Measurements from ENCODE around the gene FNDC3B.

The FNDC3B gene

DNA sequence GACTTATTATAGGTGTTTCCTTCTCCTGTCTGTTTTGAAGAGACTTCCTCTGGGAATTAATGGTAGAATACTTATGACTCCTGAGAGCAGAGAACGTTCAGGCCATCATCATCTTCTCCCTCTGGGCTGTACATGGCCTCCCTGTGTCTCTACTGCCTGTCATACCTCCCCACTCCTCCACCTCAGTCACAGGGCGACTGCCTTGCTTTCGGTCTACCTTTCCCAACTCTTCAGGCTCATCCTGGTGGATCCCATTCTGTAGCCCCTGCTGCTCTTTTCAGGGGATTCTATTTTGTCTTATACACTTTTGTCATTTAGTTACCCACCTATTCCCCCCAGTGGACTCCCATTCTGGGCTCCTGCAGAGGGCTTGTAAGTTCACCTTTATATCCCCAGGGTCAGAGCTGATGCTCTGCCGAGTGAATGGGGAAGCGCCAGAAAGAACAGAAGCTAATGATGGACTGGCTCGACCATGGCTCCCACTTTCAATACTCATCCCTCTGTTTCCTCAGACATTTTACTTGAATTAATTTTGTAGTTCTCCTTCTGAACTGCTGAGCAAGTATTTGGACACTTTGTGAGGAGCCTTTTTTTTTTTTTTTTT lies 28.6 kb downstream of the FNDC3B start:
- no peak for DNase-seq (ENCODE audit: low read depth)
- no peak overlapping the region for H3K4me3 ChIP-seq (replicated peaks; ENCODE audit: low read depth, low read length)
- TF ChIP-seq, protein P1, sequence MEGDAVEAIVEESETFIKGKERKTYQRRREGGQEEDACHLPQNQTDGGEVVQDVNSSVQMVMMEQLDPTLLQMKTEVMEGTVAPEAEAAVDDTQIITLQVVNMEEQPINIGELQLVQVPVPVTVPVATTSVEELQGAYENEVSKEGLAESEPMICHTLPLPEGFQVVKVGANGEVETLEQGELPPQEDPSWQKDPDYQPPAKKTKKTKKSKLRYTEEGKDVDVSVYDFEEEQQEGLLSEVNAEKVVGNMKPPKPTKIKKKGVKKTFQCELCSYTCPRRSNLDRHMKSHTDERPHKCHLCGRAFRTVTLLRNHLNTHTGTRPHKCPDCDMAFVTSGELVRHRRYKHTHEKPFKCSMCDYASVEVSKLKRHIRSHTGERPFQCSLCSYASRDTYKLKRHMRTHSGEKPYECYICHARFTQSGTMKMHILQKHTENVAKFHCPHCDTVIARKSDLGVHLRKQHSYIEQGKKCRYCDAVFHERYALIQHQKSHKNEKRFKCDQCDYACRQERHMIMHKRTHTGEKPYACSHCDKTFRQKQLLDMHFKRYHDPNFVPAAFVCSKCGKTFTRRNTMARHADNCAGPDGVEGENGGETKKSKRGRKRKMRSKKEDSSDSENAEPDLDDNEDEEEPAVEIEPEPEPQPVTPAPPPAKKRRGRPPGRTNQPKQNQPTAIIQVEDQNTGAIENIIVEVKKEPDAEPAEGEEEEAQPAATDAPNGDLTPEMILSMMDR (IDR thresholded peaks at IDR 0.05; ENCODE audit: low read length, missing control alignments) = no peak

DNA sequence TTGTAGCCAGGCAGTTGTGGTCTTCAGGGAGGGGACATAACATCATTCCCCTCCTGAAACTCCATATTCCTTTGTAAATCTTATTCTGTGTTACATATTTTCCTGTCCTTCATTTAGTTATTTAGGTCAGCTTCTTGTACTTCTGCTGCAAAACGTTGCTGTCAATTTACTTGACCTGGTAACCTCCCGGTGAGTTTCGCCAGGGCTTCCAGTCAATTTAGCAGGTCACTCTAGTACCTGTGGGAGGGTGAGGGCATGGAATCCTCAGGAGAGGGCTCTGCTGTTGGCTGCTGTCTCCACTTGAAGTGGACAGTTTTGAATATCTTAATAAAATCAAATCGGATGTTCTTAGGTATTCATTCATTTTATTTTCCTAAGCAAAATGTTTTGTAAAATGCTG lies 29.6 kb downstream of the FNDC3B start:
- H3K4me3 ChIP-seq (replicated peaks; ENCODE audit: low read depth, low read length) = no peak overlapping the region
- DNase-seq (ENCODE audit: low read depth) = no peak
- TF ChIP-seq, protein P1 (IDR thresholded peaks at IDR 0.05; ENCODE audit: low read length, missing control alignments) = no peak

DNA sequence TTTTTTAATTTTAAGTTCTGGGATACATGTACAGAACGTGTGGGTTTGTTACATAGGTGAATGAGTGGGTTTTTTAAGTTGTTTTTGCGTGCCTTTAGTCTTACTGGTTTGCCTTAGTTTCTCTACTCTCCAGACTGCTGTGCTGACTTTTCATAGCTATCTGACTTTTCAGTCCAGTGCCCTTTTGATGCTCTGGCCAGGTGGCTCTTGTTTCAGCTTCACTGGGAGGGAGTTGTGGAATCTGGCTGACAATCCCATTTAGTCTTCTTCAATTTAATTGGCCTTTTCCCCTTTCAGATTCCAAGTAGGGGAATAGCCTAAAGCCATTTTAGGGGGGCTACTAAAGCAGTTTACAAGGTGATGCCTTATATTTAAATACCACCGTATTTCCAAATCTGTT lies 30.1 kb downstream of the FNDC3B start:
- H3K4me3 ChIP-seq (replicated peaks; ENCODE audit: low read depth, low read length) = no peak overlapping the region
- DNase-seq (ENCODE audit: low read depth) = no peak
- TF ChIP-seq, protein P1 (IDR thresholded peaks at IDR 0.05; ENCODE audit: low read length, missing control alignments) = no peak

DNA sequence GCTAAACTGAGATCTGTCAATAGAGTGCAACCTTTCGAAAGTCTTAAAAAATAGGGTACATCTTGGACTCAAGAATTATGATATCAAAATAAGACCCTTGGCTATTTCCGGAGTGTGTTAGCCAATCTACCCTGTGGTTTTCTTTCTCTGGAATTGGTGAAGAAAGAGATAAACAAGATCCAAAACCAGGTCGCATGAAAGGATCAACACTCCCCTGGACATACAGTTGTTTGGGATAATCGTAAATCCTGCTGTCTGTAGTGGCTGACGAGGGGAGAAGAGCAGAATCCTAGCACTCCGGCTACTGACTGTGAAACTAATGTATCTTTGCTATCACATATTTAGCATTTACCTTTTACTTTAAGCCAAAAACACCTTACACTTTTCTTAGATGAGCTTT lies 30.9 kb downstream of the FNDC3B start:
- TF ChIP-seq, protein P1 (IDR thresholded peaks at IDR 0.05; ENCODE audit: low read length, missing control alignments) = no peak
- H3K4me3 ChIP-seq (replicated peaks; ENCODE audit: low read depth, low read length) = no peak overlapping the region
- DNase-seq (ENCODE audit: low read depth) = no peak

DNA sequence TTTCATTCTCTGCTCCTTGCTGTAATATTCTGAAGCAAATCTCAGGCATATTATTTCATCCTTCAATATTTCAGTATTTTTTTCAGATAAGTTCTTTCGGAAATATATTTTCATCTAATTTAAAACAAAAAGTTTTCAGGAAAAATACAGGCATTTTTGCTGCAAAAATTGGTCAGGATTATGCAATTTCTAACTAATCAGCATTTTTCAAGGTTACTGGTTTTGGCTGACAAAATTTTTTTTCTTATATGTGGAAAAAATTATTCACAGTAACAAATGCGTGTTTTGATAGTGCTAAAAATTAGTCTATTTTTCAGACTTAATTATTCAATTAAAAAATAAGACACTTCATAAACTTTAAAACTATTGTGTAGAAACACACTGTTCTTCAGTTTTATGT lies 31.4 kb downstream of the FNDC3B start:
- TF ChIP-seq, protein P1 (IDR thresholded peaks at IDR 0.05; ENCODE audit: low read length, missing control alignments) = no peak
- DNase-seq (ENCODE audit: low read depth) = no peak
- no peak overlapping the region for H3K4me3 ChIP-seq (replicated peaks; ENCODE audit: low read depth, low read length)

DNA sequence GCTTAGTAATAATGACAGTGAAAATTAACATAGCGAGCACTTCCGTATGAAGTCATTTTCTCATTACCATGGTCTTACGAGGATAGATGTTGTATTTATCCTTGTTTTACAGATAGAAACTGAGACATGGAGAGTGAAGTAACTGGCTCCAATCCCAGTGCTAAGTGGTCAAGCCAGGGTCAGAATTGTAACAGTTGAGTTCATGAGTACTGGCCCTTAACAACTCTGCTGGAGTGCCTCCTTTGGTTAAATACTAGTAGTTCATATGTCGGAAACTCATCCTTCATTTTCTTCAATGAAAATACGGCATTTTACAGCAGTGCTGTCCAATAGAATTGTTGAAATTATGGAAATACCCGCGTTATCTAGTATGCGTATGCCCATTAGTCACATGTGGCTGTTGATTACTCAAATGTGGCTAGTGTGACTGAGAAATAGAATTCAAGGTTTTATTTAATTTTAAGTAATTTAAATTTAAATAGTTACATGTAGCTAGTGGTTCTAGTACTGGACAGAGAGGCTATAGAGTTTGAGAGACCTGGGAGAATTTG lies 32.5 kb downstream of the FNDC3B start:
- no peak overlapping the region for H3K4me3 ChIP-seq (replicated peaks; ENCODE audit: low read depth, low read length)
- DNase-seq (ENCODE audit: low read depth) = no peak
- TF ChIP-seq, protein P1 (IDR thresholded peaks at IDR 0.05; ENCODE audit: low read length, missing control alignments) = no peak

DNA sequence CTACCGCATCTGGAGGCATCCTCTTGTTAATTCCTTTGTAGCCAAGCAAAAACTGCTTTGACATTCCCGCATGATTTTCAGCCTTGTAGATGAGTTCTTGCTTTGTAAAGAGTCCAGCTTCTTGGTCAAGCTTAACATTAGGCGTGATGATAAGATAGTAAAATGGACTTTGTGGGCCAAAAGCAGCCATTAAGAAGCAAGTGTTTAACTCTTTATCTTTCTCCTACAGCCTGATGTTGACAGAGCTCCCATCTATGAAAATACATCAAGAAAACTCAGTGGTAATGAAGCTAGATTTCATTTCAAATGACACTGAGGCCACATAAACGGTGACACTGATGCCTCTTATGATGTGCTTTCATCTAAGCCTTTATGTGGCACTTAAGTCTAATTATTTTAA lies 33.2 kb downstream of the FNDC3B start:
- H3K4me3 ChIP-seq (replicated peaks; ENCODE audit: low read depth, low read length) = no peak overlapping the region
- no peak for DNase-seq (ENCODE audit: low read depth)

More for the DNA sequence above, 33.2 kb downstream of the FNDC3B start:
- TF ChIP-seq, protein P1 (IDR thresholded peaks at IDR 0.05; ENCODE audit: low read length, missing control alignments) = no peak
